ACC112 (cell line): Measurements from ENCODE around the gene CHRDL2.

Experiments
- H2AFZ ChIP-seq: fragments of 200-600 bp; sonication (generic); one replicate; pipeline ENCODE4 v1.6.0; 2017; ENCODE audit warnings: antibody characterized with exemption, low read length; ENCODE audit not compliant: unreplicated experiment
- H3K27ac ChIP-seq: fragments of 200-600 bp; sonication (generic); 2 replicates; pipeline ENCODE4 v1.5.1; 2014; ENCODE audit warnings: low read depth, mild to moderate bottlenecking, antibody characterized with exemption, low read length, moderate library complexity
- H3K27me3 ChIP-seq: fragments of 200-600 bp; sonication (generic); 2 replicates; pipeline ENCODE4 v1.6.1; 2014; ENCODE audit warnings: mild to moderate bottlenecking, antibody characterized with exemption, low read length, moderate library complexity, mixed read lengths; ENCODE audit not compliant: insufficient read depth
- H3K36me3 ChIP-seq: fragments of 200-600 bp; sonication (generic); 2 replicates; pipeline ENCODE4 v1.6.1; 2016; ENCODE audit warnings: mild to moderate bottlenecking, antibody characterized with exemption, low read length, moderate library complexity, mixed read lengths; ENCODE audit not compliant: insufficient read depth
- H3K4me1 ChIP-seq: fragments of 200-600 bp; sonication (generic); one replicate; pipeline ENCODE4 v1.6.1; 2016; ENCODE audit warnings: low read length, mixed read lengths; ENCODE audit not compliant: insufficient read depth, unreplicated experiment, control insufficient read depth
- H3K4me3 ChIP-seq: fragments of 200-600 bp; sonication (generic); 2 replicates; pipeline ENCODE4 v1.5.1; 2014; ENCODE audit warnings: mild to moderate bottlenecking, low read depth, low read length
- H3K79me2 ChIP-seq: fragments of 200-600 bp; sonication (generic); one replicate; pipeline ENCODE4 v1.6.0; 2016; ENCODE audit warnings: low read length; ENCODE audit not compliant: control insufficient read depth, unreplicated experiment, insufficient read depth

Gene CHRDL2

GRCh38 chr11:74729397-74729796 is 1.8 kb downstream of the CHRDL2 start:
- Histone ChIP-seq H3K27me3 (peaks cover 63% of the 10 kb centered on the region), H3K4me1 (no peaks in the 10 kb centered on the region), H3K79me2 (no peaks in the 10 kb centered on the region), H3K4me3 (no peak overlapping the region), H3K36me3 (no peaks in the 10 kb centered on the region), H2AFZ (no peak overlapping the region), H3K27ac (no peak overlapping the region)

- Histone ChIP-seq H3K4me3 (no peak overlapping the region), H3K4me1 (no peaks in the 10 kb centered on the region), H3K27ac (no peak overlapping the region), H3K36me3 (no peaks in the 10 kb centered on the region), H3K27me3 (peaks cover 51% of the 10 kb centered on the region), H3K79me2 (no peaks in the 10 kb centered on the region), H2AFZ (no peak overlapping the region)
Observed at GRCh38 chr11:74726547-74727182, 4.6 kb downstream of the CHRDL2 start.

GRCh38 chr11:74725701-74726100 is 5.5 kb downstream of the CHRDL2 start:
- no peaks in the 10 kb centered on the region for H3K79me2 ChIP-seq
- H3K4me3 ChIP-seq = no peak overlapping the region
- no peak overlapping the region for H3K27ac ChIP-seq
- H3K36me3 ChIP-seq = no peaks in the 10 kb centered on the region
- no peaks in the 10 kb centered on the region for H3K4me1 ChIP-seq
- H2AFZ ChIP-seq = no peak overlapping the region
- H3K27me3 ChIP-seq = peaks cover 43% of the 10 kb centered on the region

GRCh38 chr11:74723511-74723910 is 7.7 kb downstream of the CHRDL2 start:
- Histone ChIP-seq H3K27ac (no peak overlapping the region), H3K36me3 (no peaks in the 10 kb centered on the region)

GRCh38 chr11:74721479-74721835 is 9.8 kb downstream of the CHRDL2 start:
- Histone ChIP-seq H3K36me3 (no peaks in the 10 kb centered on the region), H3K27ac (no peak overlapping the region), H2AFZ (no peak overlapping the region), H3K4me1 (no peaks in the 10 kb centered on the region), H3K27me3 (peaks cover 16% of the 10 kb centered on the region; the same call in 1 of the 2 replicates), H3K4me3 (no peak overlapping the region), H3K79me2 (no peaks in the 10 kb centered on the region)

More at GRCh38 chr11:74723511-74723910, 7.7 kb downstream of the CHRDL2 start:
- Histone ChIP-seq H3K4me3 (no peak overlapping the region), H3K79me2 (no peaks in the 10 kb centered on the region), H3K4me1 (no peaks in the 10 kb centered on the region), H3K27me3 (peaks cover 21% of the 10 kb centered on the region), H2AFZ (no peak overlapping the region)

GRCh38 chr11:74720596-74721478 is 10.4 kb downstream of the CHRDL2 start:
- Histone ChIP-seq H2AFZ (no peak overlapping the region), H3K27ac (no peak overlapping the region), H3K79me2 (no peaks in the 10 kb centered on the region), H3K4me1 (no peaks in the 10 kb centered on the region), H3K4me3 (no peak overlapping the region), H3K36me3 (no peaks in the 10 kb centered on the region), H3K27me3 (peaks cover 15% of the 10 kb centered on the region; the same call in 1 of the 2 replicates)

- no peak overlapping the region for H3K27ac ChIP-seq
- H3K36me3 ChIP-seq = no peaks in the 10 kb centered on the region
- no peak overlapping the region for H2AFZ ChIP-seq
- H3K27me3 ChIP-seq = peaks cover 11% of the 10 kb centered on the region; the same call in 1 of the 2 replicates
- no peaks in the 10 kb centered on the region for H3K4me1 ChIP-seq
- no peaks in the 10 kb centered on the region for H3K79me2 ChIP-seq
- no peak overlapping the region for H3K4me3 ChIP-seq
Observed at GRCh38 chr11:74719011-74719410, 12.2 kb downstream of the CHRDL2 start.

- Histone ChIP-seq H3K36me3 (no peaks in the 10 kb centered on the region), H3K27me3 (0 out of 2 replicates have a peak, but pooled peaks cover 5% of the 10 kb centered on the region), H2AFZ (no peak overlapping the region), H3K79me2 (no peaks in the 10 kb centered on the region), H3K27ac (no peak overlapping the region), H3K4me1 (no peaks in the 10 kb centered on the region), H3K4me3 (no peak overlapping the region)
Observed at GRCh38 chr11:74717221-74717969, 13.8 kb downstream of the CHRDL2 start.

GRCh38 chr11:74714904-74715303 is 16.3 kb downstream of the CHRDL2 start:
- Histone ChIP-seq H3K79me2 (no peaks in the 10 kb centered on the region), H3K27ac (no peak overlapping the region), H3K4me1 (no peaks in the 10 kb centered on the region), H3K27me3 (no peaks in the 10 kb centered on the region), H3K36me3 (no peaks in the 10 kb centered on the region), H3K4me3 (no peak overlapping the region), H2AFZ (no peak overlapping the region)

- no peaks in the 10 kb centered on the region for H3K79me2 ChIP-seq
- H3K36me3 ChIP-seq = no peaks in the 10 kb centered on the region
- no peak overlapping the region for H3K27ac ChIP-seq
- H3K27me3 ChIP-seq = no peaks in the 10 kb centered on the region
- no peaks in the 10 kb centered on the region for H3K4me1 ChIP-seq
- H3K4me3 ChIP-seq = no peak overlapping the region
- H2AFZ ChIP-seq = no peak overlapping the region
Observed at GRCh38 chr11:74713686-74714085, 17.5 kb downstream of the CHRDL2 start.
